Bronchial epithelial cell (primary cell): Measurements from ENCODE around the gene EPHB1. TPM values are rescaled to one million over a fixed set of nuclear protein-coding genes. Genes with fewer than 3 reads are reported as not detected.
A peak's percentile ranks its signal among the peaks of the same experiment; 100 is the strongest.
"Not testable (repeated sequence)": the region's sequence is repeated elsewhere in the genome, so short reads cannot be mapped to it uniquely, and the experiment has no call there.

ENCODE experiments used
- DNase-seq: peaks from one replicate; pipeline ENCODE4 v3.0.0-alpha.2; 2010; ENCODE audit warnings: low read depth
- FAIRE-seq: peaks from 2 replicates; lab custom pipeline; 2011; peaks lifted over from hg19 to GRCh38; lab: Jason Lieb, UNC
- H3K27me3 ChIP-seq: 2 replicates; pipeline ENCODE4 v1.5.1; 2011; ENCODE audit warnings: low read length; ENCODE audit not compliant: control insufficient read depth, insufficient read depth
- H3K36me3 ChIP-seq: 2 replicates; pipeline ENCODE4 v1.5.1; 2011; ENCODE audit warnings: low read length; ENCODE audit not compliant: control insufficient read depth, insufficient read depth
- H3K4me3 ChIP-seq: 2 replicates; pipeline ENCODE4 v1.5.1; 2011; ENCODE audit warnings: mild to moderate bottlenecking, low read depth, low read length, control low read depth
- total RNA-seq: library from RNA; depleted of rRNA; stranded (reverse); fragments of >200 nt; gene quantifications from 2 replicates; pipeline ENCODE4 v1.2.1, GENCODE V29; 2014
- TF ChIP-seq, protein P1 (sequence below): IDR thresholded peaks from 2 replicates; pipeline ENCODE4 v1.5.1; 2011; ENCODE audit warnings: mild to moderate bottlenecking, moderate library complexity, low read length, control low read depth, inconsistent platforms; ENCODE audit not compliant: insufficient read depth, severe bottlenecking

EPHB1 gene
- total RNA-seq, 1 donor from 2014 or later: under 0.01 TPM

DNA sequence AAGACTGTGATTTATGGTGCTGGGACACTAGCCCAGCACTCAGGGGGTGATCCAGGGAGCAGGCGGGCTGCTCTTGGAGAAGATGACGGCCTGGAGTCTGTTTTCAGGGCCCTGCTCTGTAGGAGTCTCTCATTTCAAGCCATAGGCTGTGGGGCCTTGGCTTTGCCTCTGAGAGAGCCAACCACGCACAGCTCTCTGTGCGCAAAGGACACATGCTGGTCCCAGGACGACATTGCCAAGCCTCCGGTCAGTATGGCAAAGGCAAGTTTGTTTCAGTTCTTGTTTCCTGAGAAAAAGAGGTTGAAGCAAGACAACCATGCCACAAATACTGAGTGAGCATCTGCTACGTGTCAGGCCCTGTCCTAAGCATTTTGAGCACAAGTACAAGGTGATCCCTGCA lies 197.1 kb downstream of the EPHB1 start:
- TF ChIP-seq, protein P1, sequence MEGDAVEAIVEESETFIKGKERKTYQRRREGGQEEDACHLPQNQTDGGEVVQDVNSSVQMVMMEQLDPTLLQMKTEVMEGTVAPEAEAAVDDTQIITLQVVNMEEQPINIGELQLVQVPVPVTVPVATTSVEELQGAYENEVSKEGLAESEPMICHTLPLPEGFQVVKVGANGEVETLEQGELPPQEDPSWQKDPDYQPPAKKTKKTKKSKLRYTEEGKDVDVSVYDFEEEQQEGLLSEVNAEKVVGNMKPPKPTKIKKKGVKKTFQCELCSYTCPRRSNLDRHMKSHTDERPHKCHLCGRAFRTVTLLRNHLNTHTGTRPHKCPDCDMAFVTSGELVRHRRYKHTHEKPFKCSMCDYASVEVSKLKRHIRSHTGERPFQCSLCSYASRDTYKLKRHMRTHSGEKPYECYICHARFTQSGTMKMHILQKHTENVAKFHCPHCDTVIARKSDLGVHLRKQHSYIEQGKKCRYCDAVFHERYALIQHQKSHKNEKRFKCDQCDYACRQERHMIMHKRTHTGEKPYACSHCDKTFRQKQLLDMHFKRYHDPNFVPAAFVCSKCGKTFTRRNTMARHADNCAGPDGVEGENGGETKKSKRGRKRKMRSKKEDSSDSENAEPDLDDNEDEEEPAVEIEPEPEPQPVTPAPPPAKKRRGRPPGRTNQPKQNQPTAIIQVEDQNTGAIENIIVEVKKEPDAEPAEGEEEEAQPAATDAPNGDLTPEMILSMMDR: no peak
- DNase-seq (no peak), FAIRE-seq (no peak)
- H3K4me3 ChIP-seq: no peak overlapping the region
- no peaks in the 10 kb centered on the region for H3K27me3 ChIP-seq
- no peaks in the 10 kb centered on the region for H3K36me3 ChIP-seq

DNA sequence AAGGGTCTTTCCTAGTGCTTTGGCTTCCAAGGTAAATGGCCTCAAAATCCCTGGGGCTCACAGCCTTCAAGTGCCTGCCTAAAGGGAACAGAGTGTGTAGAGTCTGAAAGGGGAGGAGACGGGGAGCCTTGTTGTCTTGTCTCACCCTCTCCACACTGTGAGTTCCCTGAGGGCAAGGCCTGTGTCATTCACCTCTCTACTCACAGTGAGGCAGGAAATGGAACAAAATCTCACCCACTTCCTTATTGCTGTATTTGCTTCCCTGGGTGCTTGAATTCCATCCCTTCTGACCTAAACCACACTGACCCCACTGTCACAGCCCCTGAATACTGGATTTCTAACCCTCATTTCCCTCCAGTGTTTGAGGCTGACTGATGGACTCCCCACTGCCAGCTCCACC lies 197.5 kb downstream of the EPHB1 start:
- FAIRE-seq (peak; percentile 66), DNase-seq (no peak)
- TF ChIP-seq, protein P1: no peak
- H3K4me3 ChIP-seq: no peak overlapping the region
- H3K36me3 ChIP-seq: no peaks in the 10 kb centered on the region
- no peaks in the 10 kb centered on the region for H3K27me3 ChIP-seq

DNA sequence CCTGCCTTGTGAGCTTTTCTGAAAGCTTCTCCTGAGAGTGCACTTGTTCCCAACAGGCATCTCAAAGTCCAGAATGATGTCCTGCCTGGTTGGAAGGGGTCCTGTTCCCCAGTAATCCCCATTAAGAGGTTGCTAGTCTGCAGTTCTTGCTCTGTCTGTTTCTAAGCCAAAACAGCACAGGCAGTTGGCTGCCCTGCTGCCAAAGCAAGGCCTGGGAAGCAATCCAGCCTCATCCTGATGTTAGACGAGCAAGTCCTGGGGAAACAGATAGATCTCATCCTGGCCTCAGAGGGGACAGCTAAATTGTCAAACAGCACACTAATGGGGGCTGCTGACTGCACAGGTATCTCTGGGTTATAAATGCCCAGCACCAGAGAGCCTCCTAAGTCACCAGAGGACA lies 198.0 kb downstream of the EPHB1 start:
- no peak for DNase-seq
- FAIRE-seq: no peak
- Histone ChIP-seq H3K27me3 (no peaks in the 10 kb centered on the region), H3K36me3 (no peaks in the 10 kb centered on the region), H3K4me3 (no peak overlapping the region)
- TF ChIP-seq, protein P1: no peak

DNA sequence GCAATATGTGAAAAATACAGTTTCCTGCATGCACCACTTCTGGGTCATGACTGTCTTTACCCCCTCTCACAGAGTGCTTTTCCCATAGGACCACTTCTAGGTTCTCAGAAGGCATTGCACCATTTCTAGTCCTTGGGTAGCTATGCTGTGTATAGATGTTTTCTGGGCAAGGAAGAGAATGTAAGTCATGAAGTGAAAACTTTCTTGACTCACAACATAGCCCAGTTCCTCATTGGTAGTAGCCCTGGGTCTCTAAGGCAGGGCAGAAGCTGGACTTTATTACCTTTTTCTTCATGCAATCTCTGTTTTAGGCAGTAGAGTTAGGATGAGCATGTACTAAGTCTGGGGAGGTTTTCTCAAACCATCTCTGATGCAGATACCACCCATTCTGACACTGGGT lies 203.1 kb downstream of the EPHB1 start:
- Histone ChIP-seq H3K36me3 (no peaks in the 10 kb centered on the region), H3K27me3 (no peaks in the 10 kb centered on the region), H3K4me3 (no peak overlapping the region)
- TF ChIP-seq, protein P1: no peak
- no peak for FAIRE-seq
- no peak for DNase-seq

DNA sequence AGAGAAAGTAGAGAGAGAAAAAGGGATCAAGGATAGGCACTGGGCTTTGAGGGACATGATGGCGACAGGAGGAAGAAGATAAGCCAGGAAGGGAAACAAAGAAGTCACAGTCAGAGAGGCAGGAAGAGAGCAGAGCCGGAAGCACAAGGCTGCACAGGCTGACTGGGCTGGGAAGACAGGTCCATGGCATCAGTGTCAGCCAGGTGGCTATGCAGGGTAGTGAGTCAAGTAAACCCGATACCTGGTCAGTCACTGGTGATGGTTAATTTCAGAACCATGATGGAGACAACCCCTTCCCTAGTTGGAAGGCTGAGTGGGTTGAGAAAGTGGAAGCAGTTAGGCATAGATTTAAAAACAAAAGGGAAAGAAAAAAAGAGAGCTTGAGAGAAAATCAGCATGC lies 203.8 kb downstream of the EPHB1 start:
- DNase-seq (no peak), FAIRE-seq (no peak)
- TF ChIP-seq, protein P1: no peak
- Histone ChIP-seq H3K36me3 (no peaks in the 10 kb centered on the region), H3K27me3 (no peaks in the 10 kb centered on the region), H3K4me3 (no peak overlapping the region)

DNA sequence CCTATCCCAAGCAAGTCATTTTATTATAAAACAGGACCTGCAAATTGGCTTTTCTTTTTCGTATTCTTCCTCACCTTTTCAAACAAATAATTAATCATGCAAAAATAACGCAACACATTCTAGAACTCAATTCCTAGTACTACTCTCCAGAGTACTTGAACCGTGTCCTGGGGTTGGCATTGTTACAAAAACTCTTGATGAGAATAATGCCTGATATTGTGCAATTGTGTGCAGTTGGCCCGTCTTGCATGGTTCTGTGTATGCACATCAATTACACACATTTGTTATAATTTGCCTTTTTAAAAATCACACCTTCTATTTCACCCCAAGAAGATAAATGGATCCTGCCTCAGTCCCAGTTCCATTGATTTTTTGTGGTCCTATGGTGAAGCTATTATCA lies 205.4 kb downstream of the EPHB1 start:
- Histone ChIP-seq H3K4me3 (no peak overlapping the region), H3K36me3 (no peaks in the 10 kb centered on the region), H3K27me3 (no peaks in the 10 kb centered on the region)
- FAIRE-seq (no peak), DNase-seq (peak; percentile 14)
- TF ChIP-seq, protein P1: no peak

DNA sequence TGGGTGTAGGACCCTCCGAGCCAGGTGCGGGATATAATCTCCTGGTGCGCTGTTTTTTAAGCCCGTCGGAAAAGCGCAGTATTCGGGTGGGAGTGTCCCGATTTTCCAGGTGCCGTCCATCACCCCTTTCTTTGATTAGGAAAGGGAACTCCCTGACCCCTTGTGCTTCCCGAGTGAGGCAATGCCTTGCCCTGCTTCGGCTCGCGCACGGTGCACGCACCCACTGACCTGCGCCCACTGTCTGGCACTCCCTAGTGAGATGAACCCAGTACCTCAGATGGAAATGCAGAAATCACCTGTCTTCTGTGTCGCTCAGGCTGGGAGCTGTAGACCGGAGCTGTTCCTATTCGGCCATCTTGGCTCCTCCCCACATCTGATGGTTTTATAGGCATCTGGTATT lies 210.6 kb downstream of the EPHB1 start:
- H3K36me3 ChIP-seq, DNase-seq, H3K4me3 ChIP-seq, FAIRE-seq, H3K27me3 ChIP-seq: not testable (repeated sequence)
